ENCODE data around the gene TMEM207. TPM values are rescaled to one million over a fixed set of nuclear protein-coding genes. Genes with fewer than 3 reads are reported as not detected.

TMEM207 gene
- not detected in 2 replicates for total RNA-seq

DNA sequence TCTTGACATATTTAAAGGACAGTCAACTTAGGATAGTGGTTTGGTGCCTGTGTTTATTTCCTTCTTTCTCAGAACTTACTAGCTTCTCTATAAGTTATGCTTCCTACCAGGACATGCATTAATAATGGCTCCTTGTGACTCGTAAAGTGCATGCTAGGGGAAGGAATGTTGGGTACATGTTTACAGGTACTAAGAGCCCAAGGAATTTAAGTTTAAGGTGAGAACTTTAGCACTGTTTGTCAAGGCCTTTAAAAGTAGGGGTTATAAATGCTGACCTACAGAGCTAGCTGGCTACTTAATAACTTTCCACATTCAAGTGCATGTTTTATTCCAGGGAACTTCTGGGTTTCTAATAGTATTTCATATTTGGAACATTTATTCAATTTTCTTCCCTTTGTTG is at the start of gene TMEM207:
TMEM207 (minus strand) TSS at position 101 of the 400 bp plus-strand sequence; CDS start at position 9, 92 bp downstream.

DNA sequence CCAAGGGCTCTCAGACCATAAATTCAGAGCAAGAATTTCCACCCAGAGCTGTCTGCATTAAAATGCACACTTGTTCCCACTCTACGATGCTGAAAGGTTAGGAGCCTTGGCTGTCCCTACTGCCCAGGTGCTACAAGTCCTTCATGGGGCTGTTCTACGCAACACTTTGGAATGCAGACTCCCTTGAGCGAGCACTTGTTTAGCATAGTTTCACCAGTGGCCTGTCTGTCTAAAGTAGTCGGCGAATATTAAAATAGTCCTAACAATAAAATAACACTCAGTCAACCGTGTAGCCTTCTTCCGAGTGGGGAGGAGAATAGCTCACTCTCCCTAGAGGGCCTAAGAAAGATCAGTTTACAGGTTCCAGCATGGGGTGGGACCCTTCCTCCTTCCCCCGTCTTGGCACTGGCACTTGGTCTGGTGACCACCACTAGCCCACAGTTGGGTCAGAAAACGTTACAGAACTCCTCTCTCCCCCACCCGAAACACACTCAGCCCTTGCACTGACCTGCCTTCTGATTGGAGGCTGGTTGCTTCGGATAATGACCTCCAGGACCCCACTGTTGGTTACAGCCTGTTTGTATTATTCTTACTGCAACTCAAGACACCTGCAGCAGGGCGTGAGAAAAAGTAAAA is 62.0 kb downstream of the TMEM207 start, which contains the start of gene CLDN16:
CLDN16 (plus strand) TSS at position 586 of the 636 bp plus-strand sequence. CDS start 167 bp downstream, outside the sequence.

Other genes starting within 250 kb of the TMEM207 start
- not detected in 2 replicates for gene CLDN1, start 127.5 kb downstream of the TMEM207 start, total RNA-seq
- gene CLDN16, start 61.7 kb downstream of the TMEM207 start, total RNA-seq: under 0.01 TPM in 2 replicates
- 7.8 and 9.7 TPM in 2 replicates for gene IL1RAP, start 64.2 kb upstream of the TMEM207 start, total RNA-seq

Data from epithelial cell of umbilical artery (primary cell).